Daoy (cell line): ENCODE data around the gene MAST2. TPM values are rescaled to one million over a fixed set of nuclear protein-coding genes. Genes with fewer than 3 reads are reported as not detected.
A peak's percentile ranks its signal among the peaks of the same experiment; 100 is the strongest.
"Not testable (repeated sequence)": the region's sequence is repeated elsewhere in the genome, so short reads cannot be mapped to it uniquely, and the experiment has no call there.

Experiments
- DNase-seq: peaks from one replicate; pipeline ENCODE4 v3.0.0-alpha.2; 2015; ENCODE audit warnings: low read depth
- total RNA-seq: library from RNA; depleted of rRNA; stranded (reverse); fragments of >200 nt; shearing (Covaris generic); gene quantifications from 2 replicates; pipeline ENCODE4 v1.2.3, GENCODE V29; 2014

Gene MAST2
- total RNA-seq, 1 experiment from 2014 or later, result 10.7 TPM

DNA sequence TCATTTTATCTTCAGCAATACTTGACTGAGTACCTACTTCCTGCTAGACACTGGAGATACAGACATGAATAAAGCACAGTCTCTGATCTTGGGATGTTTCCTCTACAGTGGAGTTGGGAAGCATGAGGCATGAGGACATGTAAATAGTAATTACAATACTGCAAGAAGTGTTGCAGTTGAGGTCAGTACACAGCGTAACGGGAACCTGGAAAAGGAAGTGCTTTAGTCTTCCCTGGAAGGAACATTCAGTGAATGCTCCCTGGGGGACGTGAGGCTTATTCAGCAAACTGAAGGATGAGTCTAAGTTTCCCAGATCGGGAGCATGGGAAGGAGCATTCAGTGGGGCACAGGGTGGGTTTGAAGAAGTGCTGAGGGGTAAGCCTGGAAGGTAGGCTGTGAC is 216.6 kb downstream of the MAST2 start:
- DNase-seq, result no peak

- DNase-seq, result no peak
These were observed 217.9 kb downstream of the MAST2 start for GRCh38 chr1:46021046-46021996.

DNA sequence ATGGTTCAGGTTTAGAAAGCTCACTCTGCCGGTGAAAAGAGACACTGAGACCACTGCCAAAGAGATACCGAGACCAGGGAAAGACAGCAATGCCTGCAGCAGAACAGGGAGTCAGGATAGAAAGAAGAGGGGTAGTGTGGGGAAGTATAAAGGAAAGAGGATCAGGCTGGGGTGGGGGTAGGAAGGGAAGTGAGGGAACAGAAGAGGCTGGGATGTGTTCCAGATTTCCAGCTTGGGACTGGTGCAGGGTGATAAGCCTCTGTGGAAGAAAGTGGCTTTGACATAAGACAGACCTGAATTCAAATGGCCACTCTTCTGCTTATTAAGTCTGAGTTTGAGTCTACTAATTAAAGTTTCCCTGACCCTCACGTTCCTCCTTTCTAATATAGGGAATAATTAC is 223.1 kb downstream of the MAST2 start:
- no peak for DNase-seq

- DNase-seq, result no peak
These were observed 224.6 kb downstream of the MAST2 start for GRCh38 chr1:46027788-46028573.

DNA sequence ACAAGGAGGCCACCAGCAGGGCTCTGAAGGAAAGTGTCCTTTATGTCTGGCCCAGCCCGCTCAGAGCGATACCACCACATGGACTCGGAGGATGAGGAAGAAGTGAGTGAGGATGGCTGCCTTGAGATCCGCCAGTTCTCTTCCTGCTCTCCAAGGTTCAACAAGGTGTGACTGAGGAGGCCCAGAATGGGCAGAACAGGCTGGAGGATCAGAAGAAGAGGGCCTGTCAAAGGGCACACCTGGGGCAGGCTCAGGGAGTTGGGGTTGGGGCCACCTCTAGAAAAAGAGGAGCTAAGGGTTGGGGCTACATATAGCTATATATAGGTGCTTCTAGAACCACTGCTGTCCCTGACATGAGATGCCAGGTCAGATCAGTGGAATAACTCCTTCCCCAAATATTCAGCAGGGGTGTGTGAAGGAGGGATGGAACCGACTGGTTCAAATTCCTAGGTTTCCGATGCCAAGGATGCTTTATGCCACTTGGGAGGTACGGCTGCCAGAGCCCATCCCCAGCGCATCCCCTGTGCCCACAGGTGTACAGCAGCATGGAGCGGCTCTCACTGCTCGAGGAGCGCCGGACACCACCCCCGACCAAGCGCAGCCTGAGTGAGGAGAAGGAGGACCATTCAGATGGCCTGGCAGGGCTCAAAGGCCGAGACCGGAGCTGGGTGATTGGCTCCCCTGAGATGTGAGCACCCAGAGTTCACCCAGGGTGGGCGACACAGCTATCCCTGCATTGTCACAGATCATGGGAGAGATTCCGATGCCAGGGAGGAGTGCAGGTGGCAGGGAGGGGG is 226.9 kb downstream of the MAST2 start:
- DNase-seq, result no peak

GRCh38 chr1:46030876-46031660 is 227.7 kb downstream of the MAST2 start:
- DNase-seq, result no peak

DNA sequence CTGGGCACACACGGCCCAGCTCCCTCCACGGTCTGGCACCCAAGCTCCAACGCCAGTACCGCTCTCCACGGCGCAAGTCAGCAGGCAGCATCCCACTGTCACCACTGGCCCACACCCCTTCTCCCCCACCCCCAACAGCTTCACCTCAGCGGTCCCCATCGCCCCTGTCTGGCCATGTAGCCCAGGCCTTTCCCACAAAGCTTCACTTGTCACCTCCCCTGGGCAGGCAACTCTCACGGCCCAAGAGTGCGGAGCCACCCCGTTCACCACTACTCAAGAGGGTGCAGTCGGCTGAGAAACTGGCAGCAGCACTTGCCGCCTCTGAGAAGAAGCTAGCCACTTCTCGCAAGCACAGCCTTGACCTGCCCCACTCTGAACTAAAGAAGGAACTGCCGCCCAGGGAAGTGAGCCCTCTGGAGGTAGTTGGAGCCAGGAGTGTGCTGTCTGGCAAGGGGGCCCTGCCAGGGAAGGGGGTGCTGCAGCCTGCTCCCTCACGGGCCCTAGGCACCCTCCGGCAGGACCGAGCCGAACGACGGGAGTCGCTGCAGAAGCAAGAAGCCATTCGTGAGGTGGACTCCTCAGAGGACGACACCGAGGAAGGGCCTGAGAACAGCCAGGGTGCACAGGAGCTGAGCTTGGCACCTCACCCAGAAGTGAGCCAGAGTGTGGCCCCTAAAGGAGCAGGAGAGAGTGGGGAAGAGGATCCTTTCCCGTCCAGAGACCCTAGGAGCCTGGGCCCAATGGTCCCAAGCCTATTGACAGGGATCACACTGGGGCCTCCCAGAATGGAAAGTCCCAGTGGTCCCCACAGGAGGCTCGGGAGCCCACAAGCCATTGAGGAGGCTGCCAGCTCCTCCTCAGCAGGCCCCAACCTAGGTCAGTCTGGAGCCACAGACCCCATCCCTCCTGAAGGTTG is 231.4 kb downstream of the MAST2 start:
- DNase-seq, result no peak

- peak; percentile 81 for DNase-seq
These were observed 233.8 kb downstream of the MAST2 start for GRCh38 chr1:46036894-46037839.

GRCh38 chr1:46039571-46040052 is 236.2 kb downstream of the MAST2 start:
- peak; percentile 71 for DNase-seq

DNA sequence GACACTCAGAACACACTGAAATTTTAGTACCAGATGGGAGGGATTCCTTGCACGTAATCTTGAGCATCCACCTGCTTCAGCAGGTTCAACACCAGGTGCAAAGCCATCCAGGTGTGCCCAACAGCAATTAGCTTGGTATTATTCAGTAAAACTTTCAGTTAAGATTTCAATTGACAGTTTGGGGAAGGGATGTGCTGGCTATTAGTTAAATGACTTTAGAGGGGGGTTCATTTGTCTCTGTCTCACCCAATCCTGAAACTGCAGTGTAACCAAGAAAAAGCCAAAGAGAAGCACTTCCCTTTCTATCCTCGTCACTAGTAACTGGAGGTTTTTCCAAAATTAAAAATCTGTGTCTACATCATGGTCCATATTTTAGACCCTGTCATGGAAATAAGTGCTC is 238.1 kb downstream of the MAST2 start:
- DNase-seq, result no peak

DNA sequence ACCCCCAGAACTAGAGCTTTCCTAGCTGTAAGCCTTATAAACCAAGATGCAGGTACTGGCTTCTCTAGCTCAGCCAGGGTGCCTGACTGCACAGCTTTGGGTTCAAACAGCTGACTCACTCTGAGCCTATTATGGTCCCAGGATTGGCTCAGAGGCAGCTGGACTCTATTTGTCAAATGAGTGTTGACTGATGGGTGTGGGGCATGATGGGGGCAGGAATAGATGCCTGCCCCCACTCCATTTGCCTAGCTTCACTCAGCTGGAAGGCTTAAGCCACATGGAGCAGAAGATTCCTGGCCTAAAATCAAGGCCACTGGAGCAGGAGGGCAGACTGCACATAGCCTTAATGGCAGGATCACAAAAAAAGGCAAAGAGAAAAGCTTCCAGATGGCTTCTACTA is 238.6 kb downstream of the MAST2 start:
- no peak for DNase-seq

GRCh38 chr1:46043458-46044017 is 240.1 kb downstream of the MAST2 start:
- DNase-seq, result no peak

- DNase-seq, result no peak
These were observed 240.7 kb downstream of the MAST2 start for GRCh38 chr1:46044116-46044515.

DNA sequence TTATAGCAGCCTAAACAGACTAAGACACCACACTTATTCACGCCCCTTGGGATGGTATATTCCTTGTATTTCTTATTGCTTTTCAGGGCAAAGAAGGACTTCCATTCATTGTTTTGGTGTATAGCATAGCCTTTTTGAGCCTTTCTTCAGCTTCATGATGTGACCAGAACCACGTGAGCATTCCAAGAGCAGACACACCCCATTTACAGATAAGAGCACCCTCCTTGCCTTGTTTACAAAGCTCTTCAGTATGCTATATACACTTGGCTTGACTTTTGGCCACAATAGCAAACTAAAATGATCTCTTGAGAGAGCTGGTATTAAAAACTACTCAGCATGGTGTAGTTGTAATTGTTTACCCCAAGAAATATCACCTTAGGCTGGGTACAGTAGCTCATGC is 250.3 kb downstream of the MAST2 start:
- no peak for DNase-seq

GRCh38 chr1:46056325-46056724 is 252.9 kb downstream of the MAST2 start:
- DNase-seq, result no peak

GRCh38 chr1:46057215-46057614 is 253.8 kb downstream of the MAST2 start:
- DNase-seq, result not testable (repeated sequence)

DNA sequence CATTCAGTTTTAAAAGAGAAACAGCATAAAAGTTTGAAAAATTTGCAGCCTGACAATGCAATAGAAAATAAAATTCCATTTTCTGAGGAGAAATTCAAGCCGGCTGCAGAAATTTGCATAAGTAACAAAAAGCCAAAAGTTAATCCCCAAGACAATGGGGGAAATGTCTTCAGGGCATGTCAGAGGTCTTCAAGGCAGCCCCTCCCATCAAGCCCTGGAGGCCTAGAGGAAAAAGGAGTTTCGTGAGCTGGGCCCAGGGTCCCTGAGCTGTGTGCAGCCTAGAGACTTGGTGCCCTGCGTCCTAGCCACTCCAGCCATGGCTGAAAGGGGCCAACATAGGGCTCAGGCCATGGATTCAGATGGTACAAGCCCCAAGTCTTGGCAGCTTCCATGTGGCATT is 254.4 kb downstream of the MAST2 start:
- no peak for DNase-seq

- no peak for DNase-seq
These were observed 255.5 kb downstream of the MAST2 start for GRCh38 chr1:46058936-46059335.
